HG03103 (cell line): Measurements from ENCODE around the gene SLC22A6.
"Not testable (repeated sequence)": the region's sequence is repeated elsewhere in the genome, so short reads cannot be mapped to it uniquely, and the experiment has no call there.

Source experiments
- ATAC-seq: cut with Tn5 transposase; IDR thresholded peaks from one replicate; pipeline ENCODE4 v1.9.1; 2021; ENCODE audit warnings: low read depth; ENCODE audit not compliant: unreplicated experiment

Gene SLC22A6

GRCh38 chr11:62994775-62995174, 10.0 kb upstream of the SLC22A6 start:
- ATAC-seq: no peak

- ATAC-seq: no peak
Measured at GRCh38 chr11:62988276-62988675, 3.5 kb upstream of the SLC22A6 start.

DNA sequence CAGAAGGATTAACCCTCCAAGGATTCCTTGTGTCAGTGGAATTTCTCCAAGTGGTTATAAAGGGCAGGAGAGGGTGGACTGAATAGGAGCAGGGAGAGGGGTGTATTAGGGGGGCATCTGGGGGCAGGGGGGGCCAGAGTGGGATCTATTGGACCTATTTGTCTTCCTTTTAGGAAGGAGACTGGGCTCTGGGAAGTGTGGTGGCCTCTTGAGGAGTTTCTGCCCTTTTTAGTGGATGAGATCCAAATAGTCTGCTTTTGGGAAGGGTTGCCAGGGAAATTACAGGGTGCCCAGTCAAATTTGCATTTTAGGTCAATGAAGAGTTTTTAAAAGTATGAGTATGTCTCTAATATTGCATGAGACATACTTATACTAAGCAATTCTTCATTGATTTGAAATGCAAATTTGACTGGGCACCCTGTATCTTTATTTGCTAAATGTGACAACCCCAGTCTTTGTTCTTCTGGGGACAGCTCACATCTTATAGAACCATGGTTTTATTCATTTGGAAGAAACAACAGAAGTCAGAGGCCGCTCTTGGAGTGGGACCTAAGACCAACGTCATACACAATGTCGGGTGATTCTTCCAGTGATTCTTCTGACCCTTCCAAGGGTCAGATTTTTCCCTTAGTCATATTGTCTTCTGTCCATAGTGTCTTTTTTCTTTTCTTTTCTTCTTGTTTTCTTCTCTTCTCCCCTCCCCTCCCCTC, 429 bp upstream of the SLC22A6 start:
- no peak for ATAC-seq

GRCh38 chr11:62983536-62984199, 1.1 kb downstream of the SLC22A6 start:
- no peak for ATAC-seq

DNA sequence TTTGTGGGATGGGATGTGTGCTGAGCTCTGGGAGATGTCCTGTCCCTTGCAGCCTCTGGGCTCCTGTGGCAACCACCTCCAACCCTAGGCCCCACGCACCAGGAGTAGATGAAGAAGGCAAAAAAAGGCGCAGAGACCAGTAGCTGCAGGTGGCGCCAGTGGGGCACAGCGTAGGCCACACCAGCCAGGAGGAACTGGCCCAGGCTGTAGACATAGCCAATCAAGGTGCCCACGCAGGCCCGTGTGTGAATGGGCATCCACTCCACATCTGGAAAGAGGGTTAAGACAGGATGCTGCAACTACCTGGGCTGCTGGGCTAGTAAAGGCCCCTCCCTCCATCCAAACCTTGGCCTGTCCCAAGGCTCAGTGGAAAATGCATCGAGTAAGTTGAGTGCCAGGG, 3.0 kb downstream of the SLC22A6 start:
- no peak for ATAC-seq

- ATAC-seq: no peak
Measured at GRCh38 chr11:62980133-62980760, 4.5 kb downstream of the SLC22A6 start.

- no peak for ATAC-seq
Measured at GRCh38 chr11:62976109-62976508, 8.7 kb downstream of the SLC22A6 start.

GRCh38 chr11:62974848-62975522, 9.8 kb downstream of the SLC22A6 start:
- no peak for ATAC-seq

DNA sequence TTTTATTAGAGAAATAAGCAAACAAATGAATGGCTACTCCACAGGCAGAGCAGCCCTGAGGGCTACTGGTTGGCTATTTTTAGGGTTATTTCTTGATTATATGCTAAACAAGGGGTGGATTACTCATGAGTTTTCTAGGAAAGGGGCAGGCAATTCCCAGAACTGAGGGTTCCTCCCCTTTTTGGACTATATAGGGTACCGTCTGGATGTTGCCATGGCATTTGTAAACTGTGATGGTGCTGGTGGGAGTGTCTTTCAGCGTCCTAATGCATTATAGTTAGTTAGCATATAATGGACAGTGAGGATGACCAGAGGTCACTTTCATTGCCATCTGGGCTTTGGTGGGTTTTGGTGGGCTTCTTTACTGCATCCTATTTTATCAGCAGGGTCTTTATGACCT, 19.2 kb downstream of the SLC22A6 start:
- no peak for ATAC-seq

- ATAC-seq: no peak
Measured at GRCh38 chr11:62962391-62962790, 22.4 kb downstream of the SLC22A6 start.

DNA sequence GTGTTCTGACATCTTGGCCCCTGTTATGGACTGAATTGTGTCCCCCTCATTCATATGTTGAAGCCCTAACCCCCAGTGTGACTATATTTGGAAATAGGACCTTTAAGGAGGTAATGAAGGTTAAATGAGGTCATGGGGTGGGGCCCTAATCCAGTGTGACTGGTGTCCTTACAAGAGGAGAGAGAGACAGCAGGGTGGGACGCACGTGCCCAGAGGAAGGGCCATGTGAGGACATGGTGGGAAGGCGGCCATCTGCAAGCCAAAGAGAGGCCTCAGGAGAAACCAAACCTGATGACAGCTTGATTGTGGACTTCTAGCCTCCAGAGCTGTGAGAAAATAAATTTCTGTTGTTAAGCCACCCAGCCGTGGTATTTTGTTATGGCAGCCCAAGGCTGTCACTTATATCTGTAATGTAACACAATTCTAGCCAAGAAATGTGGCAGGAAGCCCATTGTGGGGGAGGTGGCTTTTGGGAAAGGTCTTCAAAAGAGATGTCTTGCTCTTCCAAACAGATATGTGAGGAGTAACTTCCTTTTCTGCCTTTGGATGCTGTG, 23.7 kb downstream of the SLC22A6 start:
- ATAC-seq: no peak

- no peak for ATAC-seq
Measured at GRCh38 chr11:62959422-62959980, 25.3 kb downstream of the SLC22A6 start.

- no peak for ATAC-seq
Measured at GRCh38 chr11:62958547-62959421, 26.0 kb downstream of the SLC22A6 start.

DNA sequence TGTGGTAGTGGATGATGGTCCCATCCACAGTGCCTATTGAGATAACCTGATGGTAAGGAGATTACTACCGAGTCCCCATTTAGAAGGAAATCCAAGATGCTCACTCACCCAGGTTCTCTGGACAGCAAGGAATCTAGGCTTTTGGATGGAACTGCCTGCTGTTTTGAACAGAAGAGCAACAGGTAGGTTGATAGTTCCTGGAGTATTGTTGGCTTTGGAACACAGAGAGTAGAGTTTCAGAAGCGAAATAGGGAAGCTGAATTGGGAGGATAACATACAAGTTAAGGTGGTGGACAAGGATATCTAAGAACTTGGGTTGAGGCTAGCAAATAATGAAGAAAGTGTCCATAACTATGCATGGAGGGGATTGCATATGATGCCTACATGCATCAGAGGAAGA, 27.6 kb downstream of the SLC22A6 start:
- ATAC-seq: no peak

DNA sequence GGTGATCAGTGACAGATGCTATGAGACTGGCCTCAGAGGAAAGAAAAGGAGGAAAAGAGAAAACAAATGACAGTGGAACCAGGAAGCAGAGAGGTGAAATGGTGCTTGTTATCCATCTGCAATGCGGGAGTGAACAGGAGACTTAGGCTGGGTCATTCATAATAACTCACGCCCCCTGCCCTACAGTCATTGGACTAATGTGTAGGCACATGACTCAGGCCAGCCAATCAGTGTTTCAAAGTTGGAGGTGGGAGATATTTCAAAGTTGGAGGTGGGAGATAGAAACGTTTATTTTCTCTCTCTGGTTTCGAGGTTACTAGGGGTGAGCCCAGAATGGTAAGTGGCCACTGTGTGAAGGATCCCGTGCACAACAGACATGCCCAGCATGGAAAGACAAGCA, 30.3 kb downstream of the SLC22A6 start:
- ATAC-seq: no peak

DNA sequence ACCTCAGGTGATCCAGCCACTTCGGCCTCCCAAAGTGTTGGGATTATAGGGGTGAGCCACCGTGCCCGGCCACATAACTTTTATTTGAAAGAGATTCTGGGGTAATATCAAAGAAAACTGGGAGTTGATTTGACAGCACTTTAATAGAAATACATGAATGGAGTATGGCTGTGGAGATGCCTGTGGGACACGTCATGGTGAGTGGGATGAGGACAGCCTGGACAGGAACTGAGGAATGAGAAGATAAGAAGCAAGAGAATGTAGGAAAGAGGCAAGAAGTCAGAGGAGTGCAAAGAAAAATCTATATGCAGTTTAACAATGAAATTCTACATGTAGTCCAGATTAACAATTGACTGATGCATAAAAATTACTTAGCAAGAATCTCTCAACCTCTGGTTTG, 31.0 kb downstream of the SLC22A6 start:
- ATAC-seq: no peak

DNA sequence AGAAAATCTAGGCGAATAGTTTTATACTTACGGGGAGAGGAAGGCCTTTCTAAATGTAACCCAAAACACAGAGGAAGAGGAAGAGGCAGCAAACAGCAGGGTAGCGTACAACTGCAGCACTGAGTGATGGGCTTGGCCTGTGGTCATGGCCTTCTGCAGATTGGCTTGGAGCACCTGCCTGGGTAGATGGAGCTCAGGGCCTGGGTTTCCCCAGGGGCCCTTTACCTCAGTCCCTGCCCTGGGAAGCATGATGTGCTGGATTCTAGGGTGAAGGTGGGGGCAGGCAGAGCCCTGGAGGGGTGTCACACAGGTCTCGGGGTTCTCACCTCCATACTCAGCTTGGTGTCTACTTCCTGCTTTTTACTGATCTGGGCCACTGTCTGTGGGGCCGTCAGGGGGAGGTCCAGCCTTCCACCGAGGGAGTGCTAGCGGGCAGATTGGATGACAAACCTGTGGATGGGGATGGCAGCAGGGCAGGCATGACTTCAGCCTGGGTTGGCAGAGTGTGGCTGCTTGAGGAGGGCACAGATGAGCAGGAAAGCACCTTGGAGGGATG, 35.9 kb downstream of the SLC22A6 start:
- no peak for ATAC-seq

DNA sequence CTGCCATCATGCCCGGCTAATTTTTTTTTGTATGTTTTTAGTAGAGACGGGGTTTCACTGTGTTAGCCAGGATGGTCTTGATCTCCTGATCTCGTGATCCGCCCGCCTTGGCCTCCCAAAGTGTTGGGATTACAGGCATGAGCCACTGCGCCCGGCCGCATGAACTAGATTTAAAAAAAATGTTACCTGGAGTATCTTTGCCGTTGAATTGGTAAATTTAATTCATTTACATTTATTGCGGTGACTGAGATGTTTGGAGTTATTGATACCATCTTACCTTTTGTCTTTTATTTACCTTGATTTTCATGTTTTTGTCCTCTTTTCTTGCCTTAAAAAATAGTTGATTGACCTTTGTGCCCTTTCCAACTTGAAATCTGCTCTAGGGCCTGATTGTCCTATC, 39.2 kb downstream of the SLC22A6 start:
- not testable (repeated sequence) for ATAC-seq

DNA sequence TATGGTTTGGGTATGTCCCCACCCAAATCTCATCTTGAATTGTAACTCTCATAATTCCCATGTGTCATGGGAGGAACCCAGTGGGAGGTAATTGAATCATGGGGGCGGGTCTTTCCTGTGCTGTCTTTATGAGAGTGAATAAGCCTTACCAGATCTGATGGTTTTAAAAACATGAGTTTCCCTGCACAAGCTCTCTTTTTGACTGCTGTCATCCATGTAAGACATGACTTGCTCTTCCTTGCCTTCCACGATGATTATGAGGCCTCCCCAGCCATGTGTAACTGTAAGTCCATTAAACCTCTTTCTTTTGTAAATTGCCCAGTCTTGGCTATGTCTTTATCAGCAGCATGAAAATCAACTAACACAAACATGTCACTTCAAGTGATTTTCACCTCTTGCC, 47.2 kb downstream of the SLC22A6 start:
- ATAC-seq: not testable (repeated sequence)

- no peak for ATAC-seq
Measured at GRCh38 chr11:62934496-62934785, 50.3 kb downstream of the SLC22A6 start.
